ENCODE results near the gene FBXO38. TPM values are rescaled to one million over a fixed set of nuclear protein-coding genes. Genes with fewer than 3 reads are reported as not detected.

The FBXO38 gene
- total and polyA plus RNA-seq, 2 donors from 2014 or later, result 9.6 to 45.9 TPM

DNA sequence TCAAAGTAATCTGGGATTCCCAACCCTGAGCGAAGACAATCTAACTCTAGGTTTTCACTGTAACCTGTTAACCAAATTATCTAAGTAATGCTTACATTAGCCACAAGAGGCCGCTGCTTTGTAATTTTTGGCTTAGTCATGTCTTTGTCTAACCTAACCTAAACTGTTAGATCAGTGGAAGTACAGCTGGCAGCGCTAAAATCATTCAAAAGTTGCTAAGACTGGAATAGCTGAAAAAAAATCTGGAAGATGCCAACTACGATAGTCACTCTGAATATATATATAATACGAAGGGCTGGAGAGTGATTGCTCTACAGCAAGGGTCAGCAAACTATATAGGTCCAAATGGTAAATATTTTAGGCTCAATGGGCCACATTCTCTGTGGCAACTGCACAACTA, 60.2 kb downstream of the FBXO38 start:
- FAIRE-seq (peak; percentile 89), DNase-seq (peak in 3 of 5 donors; percentile 51 to 88 (median 80))
- H3K9ac ChIP-seq (ENCODE audit: low read length in 3 of 3), result no peak overlapping the region
- H3K9me3 ChIP-seq (ENCODE audit: control insufficient read depth in 2 of 3, insufficient read depth in 1 of 3, low read length in 3 of 3), result no peaks in the 10 kb centered on the region
- intact Hi-C loops (cut with DNase I), result loop anchor here (10.0 kb wide), 1 partner anchor 291 kb away; no protein-coding TSS in a partner anchor
- no peaks in the 10 kb centered on the region for H3K27me3 ChIP-seq (ENCODE audit: control insufficient read depth, insufficient read depth, low read length)
- no peak overlapping the region for H3K27ac ChIP-seq (ENCODE audit: low read depth in 2 of 2, low read length in 2 of 2)
- no peak overlapping the region for H3K4me3 ChIP-seq (ENCODE audit: low read length in 3 of 3)
- peaks cover 0 to 25% (median 12%) of the 10 kb centered on the region in 3 donors for H3K36me3 ChIP-seq (ENCODE audit: control insufficient read depth in 2 of 3, insufficient read depth in 3 of 3, low read length in 3 of 3)
- TF ChIP-seq CTCF (IDR thresholded peaks at IDR 0.05; ENCODE audit: borderline replicate concordance, extremely low read depth, insufficient read depth), result peak; percentile 83
- H3K4me1 ChIP-seq (ENCODE audit: control insufficient read depth in 2 of 3, insufficient read depth in 2 of 3, low read depth in 1 of 3, low read length in 3 of 3), result peaks cover 0 to 5% (median 2%) of the 10 kb centered on the region in 3 donors

GRCh38 chr5:148445578-148445977, 61.8 kb downstream of the FBXO38 start:
- TF ChIP-seq CTCF (IDR thresholded peaks at IDR 0.05; ENCODE audit: borderline replicate concordance, extremely low read depth, insufficient read depth), result no peak
- no peak overlapping the region for H3K4me3 ChIP-seq (ENCODE audit: low read length in 3 of 3)
- intact Hi-C loops (cut with DNase I), result loop anchor here (10.0 kb wide), 1 partner anchor 289 kb away; no protein-coding TSS in a partner anchor
- H3K4me1 ChIP-seq (ENCODE audit: control insufficient read depth in 2 of 3, insufficient read depth in 2 of 3, low read depth in 1 of 3, low read length in 3 of 3), result peaks cover 0 to 5% (median 2%) of the 10 kb centered on the region in 3 donors
- no peak for FAIRE-seq
- no peaks in the 10 kb centered on the region for H3K27me3 ChIP-seq (ENCODE audit: control insufficient read depth, insufficient read depth, low read length)
- H3K9me3 ChIP-seq (ENCODE audit: control insufficient read depth in 2 of 3, insufficient read depth in 1 of 3, low read length in 3 of 3), result no peaks in the 10 kb centered on the region
- peaks cover 0 to 15% (median 10%) of the 10 kb centered on the region in 3 donors for H3K36me3 ChIP-seq (ENCODE audit: control insufficient read depth in 2 of 3, insufficient read depth in 3 of 3, low read length in 3 of 3)
- H3K9ac ChIP-seq (ENCODE audit: low read length in 3 of 3), result no peak overlapping the region
- no peak overlapping the region for H3K27ac ChIP-seq (ENCODE audit: low read depth in 2 of 2, low read length in 2 of 2)
- no peak for DNase-seq

GRCh38 chr5:148446611-148447010, 62.9 kb downstream of the FBXO38 start:
- peak in 2 of 5 donors; percentile 55 to 79 for DNase-seq
- peaks cover 0 to 7% (median 5%) of the 10 kb centered on the region in 3 donors for H3K36me3 ChIP-seq (ENCODE audit: control insufficient read depth in 2 of 3, insufficient read depth in 3 of 3, low read length in 3 of 3)

More at GRCh38 chr5:148446611-148447010, 62.9 kb downstream of the FBXO38 start:
- no peak overlapping the region for H3K4me3 ChIP-seq (ENCODE audit: low read length in 3 of 3)
- no peak overlapping the region for H3K9ac ChIP-seq (ENCODE audit: low read length in 3 of 3)
- peak; percentile 13 for FAIRE-seq
- no peak for TF ChIP-seq CTCF (IDR thresholded peaks at IDR 0.05; ENCODE audit: borderline replicate concordance, extremely low read depth, insufficient read depth)
- intact Hi-C loops (cut with DNase I), result loop anchor here (10.0 kb wide), 1 partner anchor 288 kb away; no protein-coding TSS in a partner anchor
- no peaks in the 10 kb centered on the region for H3K27me3 ChIP-seq (ENCODE audit: control insufficient read depth, insufficient read depth, low read length)
- peaks cover 0 to 5% (median 2%) of the 10 kb centered on the region in 3 donors for H3K4me1 ChIP-seq (ENCODE audit: control insufficient read depth in 2 of 3, insufficient read depth in 2 of 3, low read depth in 1 of 3, low read length in 3 of 3)
- no peak overlapping the region for H3K27ac ChIP-seq (ENCODE audit: low read depth in 2 of 2, low read length in 2 of 2)
- H3K9me3 ChIP-seq (ENCODE audit: control insufficient read depth in 2 of 3, insufficient read depth in 1 of 3, low read length in 3 of 3), result no peaks in the 10 kb centered on the region
